Measurements from ENCODE around the gene IGFLR1.

IGFLR1 gene

DNA sequence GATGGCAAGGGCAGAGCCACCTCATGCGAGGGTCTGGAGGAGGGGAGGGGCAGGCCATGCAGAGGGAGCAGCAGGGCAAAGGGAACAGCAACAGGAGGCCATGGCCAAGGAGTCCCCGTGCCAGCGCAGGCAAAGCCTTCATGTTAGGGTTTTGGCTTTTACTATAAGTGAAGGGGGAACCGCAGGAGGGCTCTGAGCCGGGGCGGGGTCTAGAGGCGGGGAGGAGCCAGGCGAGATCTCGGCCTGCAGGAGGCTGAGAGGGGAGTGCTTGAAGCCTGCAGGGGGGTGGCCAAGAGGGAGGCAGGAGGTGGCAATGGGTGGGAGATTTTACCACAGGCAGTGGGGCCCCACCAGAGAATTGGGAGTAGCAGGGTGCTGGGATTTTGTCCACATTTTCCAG lies 39.4 kb upstream of the IGFLR1 start:
- peaks cover 21% of the 10 kb centered on the region for H3K4me1 ChIP-seq (ENCODE audit: insufficient read depth, insufficient read length)
- no peak overlapping the region for H3K4me3 ChIP-seq (ENCODE audit: insufficient read length, low read depth)
- peaks cover 15% of the 10 kb centered on the region for H3K27me3 ChIP-seq (ENCODE audit: insufficient read depth, insufficient read length)
- H3K9ac ChIP-seq (ENCODE audit: insufficient read length, low read depth) = peak overlapping the region; percentile 18
- H3K9me3 ChIP-seq (ENCODE audit: insufficient read depth, low read length) = no peaks in the 10 kb centered on the region
- no peak for DNase-seq (ENCODE audit: low read depth, low spot score)
- no peak for TF ChIP-seq SUZ12 (IDR thresholded peaks at IDR 0.05; ENCODE audit: extremely low read depth, insufficient read depth, insufficient read length)
- TF ChIP-seq ZNF274 (IDR thresholded peaks at IDR 0.05; ENCODE audit: low read depth, low read length) = no peak
- no peak for TF ChIP-seq YY1 (IDR thresholded peaks at IDR 0.05; ENCODE audit: insufficient read depth, insufficient read length)
- H3K36me3 ChIP-seq (ENCODE audit: insufficient read depth, insufficient read length, low read length) = no peaks in the 10 kb centered on the region

DNA sequence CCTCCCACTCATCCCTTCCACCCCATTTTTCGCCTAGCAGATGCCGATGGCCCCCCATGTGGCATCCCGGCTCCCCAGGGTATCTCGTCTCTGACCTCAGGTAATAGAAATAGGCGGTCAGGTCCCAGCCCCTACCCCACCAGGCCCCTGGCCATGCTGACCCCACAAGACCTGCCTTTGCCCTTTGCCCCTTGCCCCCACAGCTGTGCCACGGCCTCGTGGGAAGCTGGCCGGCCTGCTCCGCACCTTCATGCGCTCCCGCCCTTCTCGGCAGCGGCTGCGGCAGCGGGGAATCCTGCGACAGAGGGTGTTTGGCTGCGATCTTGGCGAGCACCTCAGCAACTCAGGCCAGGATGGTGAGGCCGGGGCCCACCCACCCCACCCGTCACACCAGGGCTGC lies 38.5 kb upstream of the IGFLR1 start:
- H3K27me3 ChIP-seq (ENCODE audit: insufficient read depth, insufficient read length) = peaks cover 18% of the 10 kb centered on the region
- no peaks in the 10 kb centered on the region for H3K9me3 ChIP-seq (ENCODE audit: insufficient read depth, low read length)
- H3K36me3 ChIP-seq (ENCODE audit: insufficient read depth, insufficient read length, low read length) = no peaks in the 10 kb centered on the region
- TF ChIP-seq YY1 (IDR thresholded peaks at IDR 0.05; ENCODE audit: insufficient read depth, insufficient read length) = no peak
- H3K4me1 ChIP-seq (ENCODE audit: insufficient read depth, insufficient read length) = peaks cover 23% of the 10 kb centered on the region
- no peak for DNase-seq (ENCODE audit: low read depth, low spot score)
- no peak overlapping the region for H3K9ac ChIP-seq (ENCODE audit: insufficient read length, low read depth)
- H3K4me3 ChIP-seq (ENCODE audit: insufficient read length, low read depth) = no peak overlapping the region

DNA sequence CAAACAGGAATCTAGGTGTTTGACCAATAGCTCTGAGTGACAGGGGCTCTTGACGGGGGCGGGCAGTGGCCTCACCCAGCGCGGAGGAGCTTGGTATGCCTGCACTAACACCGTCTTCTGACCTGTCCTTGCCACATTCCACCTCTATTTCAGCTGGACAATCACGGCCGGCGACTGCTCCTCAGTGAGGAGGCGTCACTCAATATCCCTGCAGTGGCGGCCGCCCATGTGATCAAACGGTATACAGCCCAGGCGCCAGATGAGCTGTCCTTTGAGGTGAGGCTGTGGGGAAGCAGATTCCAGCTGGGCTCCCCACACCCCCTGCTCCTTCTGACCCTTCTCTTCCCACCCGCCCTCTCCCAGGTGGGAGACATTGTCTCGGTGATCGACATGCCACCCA lies 37.8 kb upstream of the IGFLR1 start:
- peaks cover 20% of the 10 kb centered on the region for H3K4me1 ChIP-seq (ENCODE audit: insufficient read depth, insufficient read length)

DNA sequence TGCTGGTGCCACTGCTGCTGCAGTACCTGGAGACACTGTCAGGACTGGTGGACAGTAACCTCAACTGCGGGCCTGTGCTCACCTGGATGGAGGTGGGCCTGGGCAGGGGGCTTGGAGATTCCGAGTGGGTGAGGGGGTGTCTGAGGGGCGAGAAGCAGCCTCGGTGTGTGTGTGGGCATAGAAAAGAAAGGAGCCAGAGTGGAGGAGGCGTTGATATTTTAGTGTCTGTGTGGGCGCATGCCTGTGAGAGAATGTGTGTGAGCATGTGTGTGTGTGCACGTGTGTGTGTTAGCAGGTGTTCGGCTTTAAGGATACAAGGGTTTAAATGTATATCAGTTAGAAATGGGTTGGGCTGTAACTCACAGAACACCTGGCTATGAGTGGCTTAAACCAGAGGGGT lies 36.8 kb upstream of the IGFLR1 start:
- no peaks in the 10 kb centered on the region for H3K9me3 ChIP-seq (ENCODE audit: insufficient read depth, low read length)
- peaks cover 23% of the 10 kb centered on the region for H3K4me1 ChIP-seq (ENCODE audit: insufficient read depth, insufficient read length)
- DNase-seq (ENCODE audit: low read depth, low spot score) = no peak
- no peak overlapping the region for H3K9ac ChIP-seq (ENCODE audit: insufficient read length, low read depth)
- no peaks in the 10 kb centered on the region for H3K36me3 ChIP-seq (ENCODE audit: insufficient read depth, insufficient read length, low read length)
- no peak overlapping the region for H3K4me3 ChIP-seq (ENCODE audit: insufficient read length, low read depth)
- TF ChIP-seq YY1 (IDR thresholded peaks at IDR 0.05; ENCODE audit: insufficient read depth, insufficient read length) (no peak), SUZ12 (IDR thresholded peaks at IDR 0.05; ENCODE audit: extremely low read depth, insufficient read depth, insufficient read length) (no peak), ZNF274 (IDR thresholded peaks at IDR 0.05; ENCODE audit: low read depth, low read length) (no peak)
- peaks cover 24% of the 10 kb centered on the region for H3K27me3 ChIP-seq (ENCODE audit: insufficient read depth, insufficient read length)

More for the DNA sequence above, 37.8 kb upstream of the IGFLR1 start:
- no peak for TF ChIP-seq SUZ12 (IDR thresholded peaks at IDR 0.05; ENCODE audit: extremely low read depth, insufficient read depth, insufficient read length)
- no peak for TF ChIP-seq ZNF274 (IDR thresholded peaks at IDR 0.05; ENCODE audit: low read depth, low read length)
- TF ChIP-seq YY1 (IDR thresholded peaks at IDR 0.05; ENCODE audit: insufficient read depth, insufficient read length) = no peak
- Histone ChIP-seq H3K9me3 (ENCODE audit: insufficient read depth, low read length) (no peaks in the 10 kb centered on the region), H3K4me3 (ENCODE audit: insufficient read length, low read depth) (no peak overlapping the region), H3K36me3 (ENCODE audit: insufficient read depth, insufficient read length, low read length) (no peaks in the 10 kb centered on the region), H3K9ac (ENCODE audit: insufficient read length, low read depth) (no peak overlapping the region), H3K27me3 (ENCODE audit: insufficient read depth, insufficient read length) (peaks cover 18% of the 10 kb centered on the region)
- DNase-seq (ENCODE audit: low read depth, low spot score) = no peak

DNA sequence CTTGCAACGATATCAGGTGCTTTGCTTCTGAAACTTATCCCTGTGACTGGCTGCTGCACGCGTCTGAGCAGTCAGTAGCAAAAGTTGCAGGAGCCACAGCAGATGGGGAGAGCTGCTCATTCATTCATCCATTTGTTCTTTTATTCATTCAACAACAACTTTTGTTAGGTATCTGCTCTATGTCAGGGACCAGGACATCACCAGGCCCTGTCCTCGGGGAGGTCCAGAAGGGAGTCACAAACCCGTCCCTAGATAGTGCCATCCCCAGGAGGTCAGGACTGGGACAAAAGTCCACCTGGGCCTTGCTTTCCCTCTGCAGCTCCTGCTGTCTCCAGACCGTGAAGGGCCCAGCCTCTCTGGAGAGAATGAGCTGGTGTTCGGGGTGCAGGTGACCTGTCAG lies 35.7 kb upstream of the IGFLR1 start:
- Histone ChIP-seq H3K9ac (ENCODE audit: insufficient read length, low read depth) (peak overlapping the region; percentile 21), H3K4me1 (ENCODE audit: insufficient read depth, insufficient read length) (peaks cover 22% of the 10 kb centered on the region), H3K9me3 (ENCODE audit: insufficient read depth, low read length) (no peaks in the 10 kb centered on the region), H3K36me3 (ENCODE audit: insufficient read depth, insufficient read length, low read length) (no peaks in the 10 kb centered on the region), H3K27me3 (ENCODE audit: insufficient read depth, insufficient read length) (peaks cover 25% of the 10 kb centered on the region), H3K4me3 (ENCODE audit: insufficient read length, low read depth) (no peak overlapping the region)
- TF ChIP-seq YY1 (IDR thresholded peaks at IDR 0.05; ENCODE audit: insufficient read depth, insufficient read length) (no peak), ZNF274 (IDR thresholded peaks at IDR 0.05; ENCODE audit: low read depth, low read length) (no peak), SUZ12 (IDR thresholded peaks at IDR 0.05; ENCODE audit: extremely low read depth, insufficient read depth, insufficient read length) (no peak)
- no peak for DNase-seq (ENCODE audit: low read depth, low spot score)

DNA sequence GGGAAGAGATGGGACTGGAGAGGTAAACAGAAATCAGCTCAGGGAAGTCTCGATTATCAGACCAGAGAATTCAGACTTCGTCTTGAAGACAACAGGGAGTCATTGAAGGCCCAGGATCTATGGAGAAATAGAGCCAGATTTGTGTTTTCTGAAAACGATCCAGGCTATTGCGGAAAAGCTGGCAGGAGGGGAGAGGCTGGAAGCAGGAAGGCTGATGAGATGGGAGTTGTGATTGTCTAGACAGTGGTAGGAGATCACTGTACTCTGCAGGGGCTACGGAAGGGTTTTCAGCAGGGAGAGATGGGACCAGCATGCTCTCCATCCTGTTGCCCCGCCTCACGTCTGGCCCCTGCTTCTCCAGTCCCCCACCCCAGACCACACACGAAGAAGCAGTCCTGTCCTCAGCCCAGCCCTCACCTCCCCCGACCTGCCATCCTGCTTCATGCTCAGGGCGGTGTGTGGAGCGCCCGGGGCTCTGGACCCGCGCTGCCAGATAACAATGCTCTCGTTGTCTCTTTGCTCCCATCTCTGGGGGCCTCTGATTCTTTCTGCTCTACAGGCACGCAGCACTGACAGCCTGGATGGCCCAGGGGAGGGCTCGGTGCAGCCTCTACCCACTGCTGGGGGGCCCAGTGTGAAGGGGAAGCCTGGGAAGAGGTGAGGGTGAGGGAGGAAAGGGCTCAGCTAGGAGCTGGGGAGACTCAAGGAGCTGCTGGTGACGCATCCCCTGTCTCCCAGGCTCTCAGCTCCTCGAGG lies 35.0 kb upstream of the IGFLR1 start:
- peak; percentile 40 for DNase-seq (ENCODE audit: low read depth, low spot score)
- peaks cover 25% of the 10 kb centered on the region for H3K27me3 ChIP-seq (ENCODE audit: insufficient read depth, insufficient read length)
- no peaks in the 10 kb centered on the region for H3K36me3 ChIP-seq (ENCODE audit: insufficient read depth, insufficient read length, low read length)
- H3K4me3 ChIP-seq (ENCODE audit: insufficient read length, low read depth) = no peak overlapping the region
- peak overlapping the region; percentile 51 for H3K9ac ChIP-seq (ENCODE audit: insufficient read length, low read depth)
- TF ChIP-seq ZNF274 (IDR thresholded peaks at IDR 0.05; ENCODE audit: low read depth, low read length) (no peak), YY1 (IDR thresholded peaks at IDR 0.05; ENCODE audit: insufficient read depth, insufficient read length) (no peak), SUZ12 (IDR thresholded peaks at IDR 0.05; ENCODE audit: extremely low read depth, insufficient read depth, insufficient read length) (no peak)
- peaks cover 22% of the 10 kb centered on the region for H3K4me1 ChIP-seq (ENCODE audit: insufficient read depth, insufficient read length)
- no peaks in the 10 kb centered on the region for H3K9me3 ChIP-seq (ENCODE audit: insufficient read depth, low read length)

DNA sequence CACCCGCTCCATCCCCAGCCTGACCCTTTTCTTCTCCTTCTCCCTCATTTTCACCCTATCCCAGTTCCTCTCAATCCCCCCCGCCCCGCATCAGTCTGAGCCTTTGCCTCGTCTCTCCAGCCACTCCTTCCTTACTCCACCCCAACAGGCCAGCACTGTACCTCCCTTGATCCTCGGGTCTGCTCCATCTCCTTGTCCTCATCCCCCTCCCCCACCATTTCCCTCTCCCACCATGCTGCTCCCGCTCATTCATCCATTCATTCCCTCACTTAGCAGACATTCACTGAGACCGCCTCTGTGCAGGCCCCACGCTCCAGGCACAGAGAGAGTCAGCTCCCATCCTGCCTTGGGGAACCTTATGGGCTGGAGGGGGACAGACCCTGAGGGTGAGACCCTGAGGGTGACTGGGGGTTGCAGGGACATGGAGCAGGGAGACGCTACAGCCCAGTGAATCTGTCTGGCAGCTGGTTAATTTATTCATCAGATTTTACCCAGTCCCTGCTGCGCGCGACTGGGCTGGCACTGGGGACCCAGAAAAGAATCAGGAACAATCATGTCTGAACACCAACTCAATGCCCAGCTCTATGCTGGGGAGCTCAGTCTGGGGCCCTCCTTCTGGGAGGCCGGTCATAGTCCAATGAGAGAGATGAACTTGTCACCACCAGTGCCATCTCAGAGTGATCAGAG lies 34.0 kb upstream of the IGFLR1 start:
- Histone ChIP-seq H3K27me3 (ENCODE audit: insufficient read depth, insufficient read length) (peaks cover 25% of the 10 kb centered on the region), H3K9me3 (ENCODE audit: insufficient read depth, low read length) (no peaks in the 10 kb centered on the region), H3K36me3 (ENCODE audit: insufficient read depth, insufficient read length, low read length) (no peaks in the 10 kb centered on the region), H3K4me3 (ENCODE audit: insufficient read length, low read depth) (no peak overlapping the region), H3K9ac (ENCODE audit: insufficient read length, low read depth) (no peak overlapping the region), H3K4me1 (ENCODE audit: insufficient read depth, insufficient read length) (peaks cover 16% of the 10 kb centered on the region)
- no peak for DNase-seq (ENCODE audit: low read depth, low spot score)
- TF ChIP-seq ZNF274 (IDR thresholded peaks at IDR 0.05; ENCODE audit: low read depth, low read length) = no peak
- no peak for TF ChIP-seq YY1 (IDR thresholded peaks at IDR 0.05; ENCODE audit: insufficient read depth, insufficient read length)
- no peak for TF ChIP-seq SUZ12 (IDR thresholded peaks at IDR 0.05; ENCODE audit: extremely low read depth, insufficient read depth, insufficient read length)
